IMR-90 (cell line): ENCODE data around the gene CREBZF. TPM values are rescaled to one million over a fixed set of nuclear protein-coding genes. Genes with fewer than 3 reads are reported as not detected.

Source experiments
- ATAC-seq: fragments of 200-7000 bp; cut with Tn5 transposase; 2 replicates; pipeline ENCODE4 v1.9.1; 2020; ENCODE audit warnings: low read depth, mild to moderate bottlenecking, moderate library complexity
- BruUV-seq: library from RNA; stranded (reverse); fragments of 400-500 nt; replicated peaks from 2 replicates; lab custom pipeline; 2021; lab: Mats Ljungman, UMichigan
- CTCF ChIA-PET: fragments of 300-600 bp; formaldehyde crosslinking; extraction: SDS; loops from one replicate; lab custom pipeline; 2021; ENCODE audit warnings: antibody characterized with exemption; lab: Yijun Ruan, JAX
- POLR2A ChIA-PET: fragments of 300-600 bp; sonication (Branson Sonifier 250); formaldehyde crosslinking; loops from one replicate; lab custom pipeline; 2022; ENCODE audit warnings: antibody characterized with exemption; ENCODE audit not compliant: unreplicated experiment; lab: Charles Lee
- DNase-seq: peaks from one replicate; pipeline ENCODE4 v3.0.0; 2013
- H2AFZ ChIP-seq: replicated peaks from 2 replicates; pipeline ENCODE3; 2013; ENCODE audit warnings: low read length, mild to moderate bottlenecking; ENCODE audit not compliant: poor library complexity
- H2AK5ac ChIP-seq: 2 replicates; pipeline ENCODE4 v1.6.1; 2013; ENCODE audit warnings: low read depth, low read length, inconsistent platforms
- H2AK9ac ChIP-seq: replicated peaks from 2 replicates; pipeline ENCODE3; 2013; ENCODE audit warnings: mild to moderate bottlenecking, low read depth, low read length, moderate library complexity; ENCODE audit not compliant: poor library complexity
- H2BK120ac ChIP-seq: 2 replicates; pipeline ENCODE4 v1.6.1; 2013; ENCODE audit warnings: low read depth, low read length, inconsistent platforms
- H2BK15ac ChIP-seq: 3 replicates; pipeline ENCODE4 v1.6.1; 2013; ENCODE audit warnings: low read depth, low read length, inconsistent platforms
- H2BK20ac ChIP-seq: 2 replicates; pipeline ENCODE4 v1.6.1; 2013; ENCODE audit warnings: low read depth, mild to moderate bottlenecking, inconsistent platforms, low read length, moderate library complexity
- H2BK5ac ChIP-seq: 2 replicates; pipeline ENCODE4 v1.6.1; 2013; ENCODE audit warnings: mild to moderate bottlenecking, low read depth, low read length, inconsistent platforms; ENCODE audit not compliant: poor library complexity, severe bottlenecking
- H3K14ac ChIP-seq: replicated peaks from 2 replicates; pipeline ENCODE4 v1.6.1; 2013; ENCODE audit warnings: low read depth, low read length, inconsistent platforms
- H3K18ac ChIP-seq: 2 replicates; pipeline ENCODE4 v1.6.1; 2013; ENCODE audit warnings: low read depth, low read length, control low read depth
- H3K23ac ChIP-seq: 2 replicates; pipeline ENCODE4 v1.6.1; 2013; ENCODE audit warnings: low read depth, low read length, inconsistent platforms
- H3K27ac ChIP-seq: 2 replicates; pipeline ENCODE4 v1.5.1; 2013; ENCODE audit warnings: mild to moderate bottlenecking, control low read depth, low read length; ENCODE audit not compliant: insufficient read depth
- H3K27me3 ChIP-seq: 2 replicates; pipeline ENCODE4 v1.6.1; 2013; ENCODE audit warnings: low read length; ENCODE audit not compliant: control insufficient read depth, insufficient read depth
- H3K36me3 ChIP-seq: 2 replicates; pipeline ENCODE4 v1.6.1; 2013; ENCODE audit warnings: low read length, mixed read lengths; ENCODE audit not compliant: control insufficient read depth, insufficient read depth
- H3K4ac ChIP-seq: 2 replicates; pipeline ENCODE4 v1.6.1; 2013; ENCODE audit warnings: low read depth, low read length, inconsistent platforms
- H3K4me1 ChIP-seq: 2 replicates; pipeline ENCODE4 v1.6.1; 2013; ENCODE audit warnings: low read length, mixed read lengths; ENCODE audit not compliant: control insufficient read depth, insufficient read depth
- H3K4me2 ChIP-seq: 2 replicates; pipeline ENCODE4 v1.6.1; 2013; ENCODE audit warnings: low read depth, mild to moderate bottlenecking, control low read depth, low read length, moderate library complexity
- H3K4me3 ChIP-seq: 2 replicates; pipeline ENCODE4 v1.5.1; 2013; ENCODE audit warnings: low read depth, mild to moderate bottlenecking, control low read depth, low read length, moderate library complexity; ENCODE audit not compliant: insufficient read depth
- H3K56ac ChIP-seq: 2 replicates; pipeline ENCODE4 v1.6.1; 2013; ENCODE audit warnings: low read length, inconsistent platforms; ENCODE audit not compliant: insufficient read depth; ENCODE audit errors: extremely low read depth
- H3K79me1 ChIP-seq, 2 experiments: 2 replicates each; pipeline ENCODE4 v1.6.1; 2013; ENCODE audit warnings: low read length in 2 of 2, inconsistent platforms in 1 of 2, low read depth in 1 of 2
- H3K9ac ChIP-seq: 2 replicates; pipeline ENCODE4 v1.6.1; 2013; ENCODE audit warnings: low read depth, low read length, control low read depth
- H3K9me1 ChIP-seq: 2 replicates; pipeline ENCODE4 v1.6.1; 2013; ENCODE audit warnings: low read length, inconsistent platforms; ENCODE audit not compliant: insufficient read depth
- H3K9me3 ChIP-seq: 2 replicates; pipeline ENCODE4 v1.6.1; 2013; ENCODE audit warnings: low read length; ENCODE audit not compliant: control insufficient read depth, insufficient read depth
- H4K20me1 ChIP-seq: 2 replicates; pipeline ENCODE4 v1.6.1; 2013; ENCODE audit warnings: low read length, inconsistent platforms; ENCODE audit not compliant: insufficient read depth
- H4K5ac ChIP-seq: 2 replicates; pipeline ENCODE4 v1.6.1; 2013; ENCODE audit warnings: mild to moderate bottlenecking, low read depth, low read length, control low read depth
- H4K8ac ChIP-seq, 2 experiments: 2 replicates each; pipeline ENCODE4 v1.6.1; 2013; ENCODE audit warnings: low read depth in 2 of 2, low read length in 2 of 2, control low read depth in 1 of 2, inconsistent platforms in 1 of 2
- H4K91ac ChIP-seq: 2 replicates; pipeline ENCODE4 v1.6.1; 2013; ENCODE audit warnings: low read depth, low read length, inconsistent platforms; ENCODE audit not compliant: insufficient read depth
- BHLHE40 ChIP-seq: fragments of 150-350 bp; IDR thresholded peaks from 2 replicates; pipeline ENCODE4 v1.6.1; 2016; ENCODE audit warnings: mild to moderate bottlenecking, low read depth, low read length
- CEBPB ChIP-seq: IDR thresholded peaks from 2 replicates; pipeline ENCODE4 v1.6.1; 2012; ENCODE audit warnings: low read depth, low read length, improper control_type of control experiment
- CHD1 ChIP-seq: IDR thresholded peaks from 2 replicates; pipeline ENCODE4 v1.6.1; 2012; ENCODE audit warnings: low read depth, low read length, improper control_type of control experiment
- FOS ChIP-seq: fragments of 150-350 bp; IDR thresholded peaks from 2 replicates; pipeline ENCODE4 v1.6.1; 2016; ENCODE audit warnings: low read depth, low read length
- MAFK ChIP-seq: IDR thresholded peaks from 2 replicates; pipeline ENCODE4 v1.6.1; 2012; ENCODE audit warnings: low read depth, low read length, improper control_type of control experiment
- MAZ ChIP-seq: IDR thresholded peaks from 2 replicates; pipeline ENCODE4 v1.6.1; 2012; ENCODE audit warnings: low read depth, mild to moderate bottlenecking, low read length, improper control_type of control experiment, moderate library complexity, borderline replicate concordance
- MXI1 ChIP-seq: IDR thresholded peaks from 2 replicates; pipeline ENCODE4 v1.6.1; 2012; ENCODE audit warnings: low read depth, mild to moderate bottlenecking, low read length, moderate library complexity, borderline replicate concordance
- NFE2L2 ChIP-seq: fragments of 150-350 bp; IDR thresholded peaks from 2 replicates; pipeline ENCODE4 v1.6.1; 2016; ENCODE audit warnings: low read depth, mild to moderate bottlenecking, low read length
- POLR2A ChIP-seq: IDR thresholded peaks from 2 replicates; pipeline ENCODE4 v1.6.1; 2012; ENCODE audit warnings: mild to moderate bottlenecking, low read depth, low read length
- RAD21 ChIP-seq: IDR thresholded peaks from 2 replicates; pipeline ENCODE4 v1.6.1; 2012; ENCODE audit warnings: low read length, improper control_type of control experiment
- RCOR1 ChIP-seq: IDR thresholded peaks from 2 replicates; pipeline ENCODE4 v1.6.1; 2012; ENCODE audit warnings: mild to moderate bottlenecking, low read length, improper control_type of control experiment; ENCODE audit not compliant: insufficient replicate concordance
- RFX5 ChIP-seq: IDR thresholded peaks from 2 replicates; pipeline ENCODE4 v1.8.0; 2012; ENCODE audit warnings: low read depth, mild to moderate bottlenecking, low read length, moderate library complexity
- SMC3 ChIP-seq: fragments of 150-350 bp; IDR thresholded peaks from 2 replicates; pipeline ENCODE4 v1.6.1; 2016; ENCODE audit warnings: low read depth, mild to moderate bottlenecking, antibody characterized with exemption, low read length, moderate library complexity
- WGBS, 2 experiments: methylation state at CpG; one replicate each; pipeline versions ENCODE4 v1.1.5 to v1.1.7; 2013; ENCODE audit warnings: missing lambda C conversion rate in 2 of 2; ENCODE audit not compliant: insufficient read length in 1 of 2; ENCODE audit errors: extremely low coverage in 2 of 2; 5-methylcytosine and 5-hydroxymethylcytosine counted together
- dilution Hi-C: fragments of 300-500 bp; cut with HindIII; formaldehyde crosslinking; loops from one replicate; pipeline ENCODE4 v1.14.3; 2018; ENCODE audit warnings: low sequenced_read_pairs; ENCODE audit not compliant: unreplicated experiment
- in situ Hi-C: fragments of 300-500 bp; cut with MboI; formaldehyde crosslinking; loops from 3 replicates; pipeline ENCODE4 v1.14.3; 2019; ENCODE audit warnings: low sequenced_read_pairs, inconsistent platforms, mixed read lengths
- intact Hi-C: fragments of 100-400 bp; cut with micrococcal nuclease; formaldehyde crosslinking; loops from 2 replicates; pipeline ENCODE4 v1.10.0; 2022
- polyA plus RNA-seq, 3 experiments: library from polyadenylated mRNA; depleted of rRNA; stranded (reverse); fragments of >200 nt; gene quantifications; 2 replicates each; pipeline ENCODE4 v1.2.3, GENCODE V29; 2012; ENCODE audit warnings: low replicate concordance in 1 of 3
- total RNA-seq: library from RNA; depleted of rRNA; stranded (reverse); fragments of >200 nt; gene quantifications from 2 replicates; pipeline ENCODE4 v1.2.3, GENCODE V29; 2012
- TF ChIP-seq, protein P1 (sequence below): fragments of 150-350 bp; IDR thresholded peaks from 2 replicates; pipeline ENCODE4 v1.6.1; 2017; ENCODE audit warnings: mild to moderate bottlenecking, antibody characterized with exemption, low read length, low read depth
- TF ChIP-seq, protein P2 (sequence below): conservative IDR thresholded peaks from 2 replicates; pipeline ENCODE4 v1.5.1; 2012; ENCODE audit warnings: mild to moderate bottlenecking, low read depth, low read length, improper control_type of control experiment
- TF ChIP-seq, protein P3 (sequence below): fragments of 150-350 bp; IDR thresholded peaks from 2 replicates; pipeline ENCODE4 v1.6.1; 2016; ENCODE audit warnings: low read depth, mild to moderate bottlenecking, low read length, moderate library complexity, borderline replicate concordance

The CREBZF gene
- total and polyA plus RNA-seq, 2 of the 4 experiments (the other 2 are of a cell fraction): 12.5 to 17.7 TPM

DNA sequence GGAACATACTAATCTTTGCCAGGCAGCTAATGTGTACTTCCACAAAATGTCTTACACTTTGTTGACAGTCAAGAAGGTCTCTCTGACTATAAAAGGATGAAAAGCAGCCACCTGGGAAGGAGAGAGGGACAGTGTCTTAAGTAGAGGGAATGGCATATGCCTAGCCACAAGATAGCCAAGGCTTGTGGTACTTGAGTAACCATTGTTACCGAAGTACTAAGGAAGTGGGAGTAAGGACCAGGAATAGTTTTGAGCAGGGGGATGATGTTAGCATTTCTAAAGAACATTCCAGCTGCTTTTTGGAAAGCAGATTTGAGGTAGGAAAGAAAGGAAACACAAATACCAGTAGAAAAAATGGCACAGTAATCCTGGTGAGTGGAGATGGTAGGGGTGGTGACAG lies 13.8 kb downstream of the CREBZF start:
- intact Hi-C loops: no loop called here
- H3K14ac ChIP-seq: no peak overlapping the region
- dilution Hi-C loops: no loop called here
- no peak overlapping the region for H3K18ac ChIP-seq
- ATAC-seq (no peak), DNase-seq (no peak)
- no peak for TF ChIP-seq RFX5
- TF ChIP-seq SMC3: no peak
- TF ChIP-seq CHD1: no peak
- no peak for TF ChIP-seq NFE2L2
- no peak for TF ChIP-seq MAFK
- TF ChIP-seq RAD21: no peak
- TF ChIP-seq, protein P1, sequence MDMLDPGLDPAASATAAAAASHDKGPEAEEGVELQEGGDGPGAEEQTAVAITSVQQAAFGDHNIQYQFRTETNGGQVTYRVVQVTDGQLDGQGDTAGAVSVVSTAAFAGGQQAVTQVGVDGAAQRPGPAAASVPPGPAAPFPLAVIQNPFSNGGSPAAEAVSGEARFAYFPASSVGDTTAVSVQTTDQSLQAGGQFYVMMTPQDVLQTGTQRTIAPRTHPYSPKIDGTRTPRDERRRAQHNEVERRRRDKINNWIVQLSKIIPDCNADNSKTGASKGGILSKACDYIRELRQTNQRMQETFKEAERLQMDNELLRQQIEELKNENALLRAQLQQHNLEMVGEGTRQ: no peak
- no peak for TF ChIP-seq POLR2A
- no peak for TF ChIP-seq FOS
- TF ChIP-seq MAZ: no peak
- TF ChIP-seq CEBPB: no peak
- TF ChIP-seq, protein P2, sequence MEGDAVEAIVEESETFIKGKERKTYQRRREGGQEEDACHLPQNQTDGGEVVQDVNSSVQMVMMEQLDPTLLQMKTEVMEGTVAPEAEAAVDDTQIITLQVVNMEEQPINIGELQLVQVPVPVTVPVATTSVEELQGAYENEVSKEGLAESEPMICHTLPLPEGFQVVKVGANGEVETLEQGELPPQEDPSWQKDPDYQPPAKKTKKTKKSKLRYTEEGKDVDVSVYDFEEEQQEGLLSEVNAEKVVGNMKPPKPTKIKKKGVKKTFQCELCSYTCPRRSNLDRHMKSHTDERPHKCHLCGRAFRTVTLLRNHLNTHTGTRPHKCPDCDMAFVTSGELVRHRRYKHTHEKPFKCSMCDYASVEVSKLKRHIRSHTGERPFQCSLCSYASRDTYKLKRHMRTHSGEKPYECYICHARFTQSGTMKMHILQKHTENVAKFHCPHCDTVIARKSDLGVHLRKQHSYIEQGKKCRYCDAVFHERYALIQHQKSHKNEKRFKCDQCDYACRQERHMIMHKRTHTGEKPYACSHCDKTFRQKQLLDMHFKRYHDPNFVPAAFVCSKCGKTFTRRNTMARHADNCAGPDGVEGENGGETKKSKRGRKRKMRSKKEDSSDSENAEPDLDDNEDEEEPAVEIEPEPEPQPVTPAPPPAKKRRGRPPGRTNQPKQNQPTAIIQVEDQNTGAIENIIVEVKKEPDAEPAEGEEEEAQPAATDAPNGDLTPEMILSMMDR: no peak
- no peak for TF ChIP-seq MXI1
- TF ChIP-seq BHLHE40: no peak
- TF ChIP-seq RCOR1: no peak
- TF ChIP-seq, protein P3, sequence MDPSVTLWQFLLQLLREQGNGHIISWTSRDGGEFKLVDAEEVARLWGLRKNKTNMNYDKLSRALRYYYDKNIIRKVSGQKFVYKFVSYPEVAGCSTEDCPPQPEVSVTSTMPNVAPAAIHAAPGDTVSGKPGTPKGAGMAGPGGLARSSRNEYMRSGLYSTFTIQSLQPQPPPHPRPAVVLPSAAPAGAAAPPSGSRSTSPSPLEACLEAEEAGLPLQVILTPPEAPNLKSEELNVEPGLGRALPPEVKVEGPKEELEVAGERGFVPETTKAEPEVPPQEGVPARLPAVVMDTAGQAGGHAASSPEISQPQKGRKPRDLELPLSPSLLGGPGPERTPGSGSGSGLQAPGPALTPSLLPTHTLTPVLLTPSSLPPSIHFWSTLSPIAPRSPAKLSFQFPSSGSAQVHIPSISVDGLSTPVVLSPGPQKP: no peak
- H3K9ac ChIP-seq: no peak overlapping the region
- H3K9me1 ChIP-seq: no peaks in the 10 kb centered on the region
- in situ Hi-C loops: no loop called here
- H3K9me3 ChIP-seq: no peaks in the 10 kb centered on the region
- H3K4me2 ChIP-seq: no peak overlapping the region
- no TSS peak for BruUV-seq
- no peak overlapping the region for H2BK120ac ChIP-seq
- no peak overlapping the region for H2BK15ac ChIP-seq
- no peaks in the 10 kb centered on the region for H3K4me1 ChIP-seq
- H3K4ac ChIP-seq: no peak overlapping the region
- H4K91ac ChIP-seq: no peak overlapping the region
- no peaks in the 10 kb centered on the region for H3K27me3 ChIP-seq
- H2BK5ac ChIP-seq: no peak overlapping the region
- WGBS, 2 experiments: 100% methylated on average over 1 of the region's 1 CpG; no CpG with 5 or more reads in 1 of the 2 experiments
- no peaks in the 10 kb centered on the region for H4K20me1 ChIP-seq
- no peak overlapping the region for H2BK20ac ChIP-seq
- POLR2A ChIA-PET: no interaction called here
- no peak overlapping the region for H2AK5ac ChIP-seq
- H2AK9ac ChIP-seq: no peak overlapping the region
- H3K36me3 ChIP-seq: peaks cover 6% of the 10 kb centered on the region
- H3K4me3 ChIP-seq: no peak overlapping the region
- H2AFZ ChIP-seq: no peak overlapping the region
- H4K5ac ChIP-seq: no peak overlapping the region
- no peak overlapping the region for H3K56ac ChIP-seq
- H3K27ac ChIP-seq: no peak overlapping the region
- CTCF ChIA-PET: no interaction called here
- no peak overlapping the region for H4K8ac ChIP-seq
- peaks cover 16 to 48% of the 10 kb centered on the region in 2 experiments for H3K79me1 ChIP-seq
- H3K23ac ChIP-seq: no peak overlapping the region
